B cell (primary cell): Measurements from ENCODE around the gene RGR. TPM values are rescaled to one million over a fixed set of nuclear protein-coding genes. Genes with fewer than 3 reads are reported as not detected.

Experiments
- ATAC-seq: fragments of 200-7000 bp; cut with Tn5 transposase; one replicate; pipeline ENCODE4 v1.10.0; 2021; ENCODE audit warnings: low read depth, mild to moderate bottlenecking, moderate number of reproducible peaks, moderate library complexity
- CTCF ChIA-PET: fragments of 350-600 bp; sonication (Branson Sonifier 250); formaldehyde crosslinking; loops from one replicate; lab custom pipeline; 2021; ENCODE audit warnings: antibody characterized with exemption, inconsistent platforms; lab: Charles Lee
- POLR2A ChIA-PET: fragments of 350-600 bp; sonication (Branson Sonifier 250); formaldehyde crosslinking; loops from one replicate; lab custom pipeline; 2021; ENCODE audit warnings: antibody characterized with exemption; lab: Charles Lee
- DNase-seq: peaks from one replicate; pipeline ENCODE4 v3.0.0; 2013
- H2AFZ ChIP-seq: 2 replicates; pipeline ENCODE4 v1.6.1; 2012; ENCODE audit warnings: mild to moderate bottlenecking, low read depth, low read length; ENCODE audit not compliant: insufficient read depth, poor library complexity, severe bottlenecking
- H3K27ac ChIP-seq, 2 donors: 1 replicate in 1 of 2; 2 replicates in 1 of 2; pipeline ENCODE4 v1.5.1; 2012 to 2013; ENCODE audit warnings: low read length in 2 of 2, mild to moderate bottlenecking in 2 of 2, moderate library complexity in 1 of 2
- H3K27me3 ChIP-seq, 4 experiments: fragments of 200-600 bp in 1 of 4; sonication (generic) in 1 of 4; replicated peaks in 1 of 4; 1 replicate in 2 of 4; 2 replicates in 2 of 4; pipeline versions ENCODE4 v1.6.1 to v1.7.0; 2013 to 2016; ENCODE audit warnings: low read length in 3 of 4, mild to moderate bottlenecking in 2 of 4, mixed read lengths in 1 of 4, moderate library complexity in 1 of 4; ENCODE audit not compliant: insufficient read depth in 4 of 4, control insufficient read depth in 3 of 4; ENCODE audit errors: control extremely low read depth in 1 of 4
- H3K36me3 ChIP-seq, 2 experiments: replicated peaks in 1 of 2; 1 replicate in 1 of 2; 2 replicates in 1 of 2; pipeline versions ENCODE4 v1.6.1 to v1.7.1; 2013; ENCODE audit warnings: low read length in 1 of 2; ENCODE audit not compliant: insufficient read depth in 2 of 2, control insufficient read depth in 1 of 2; ENCODE audit errors: control extremely low read depth in 1 of 2, extremely low read depth in 1 of 2
- H3K4me1 ChIP-seq, 2 donors: fragments of 200-600 bp in 1 of 2; sonication (generic) in 1 of 2; 1 replicate in 1 of 2; 2 replicates in 1 of 2; pipeline versions ENCODE4 v1.5.1 to v1.6.1; 2013 to 2017; ENCODE audit warnings: low read length in 2 of 2; ENCODE audit not compliant: control insufficient read depth in 2 of 2, insufficient read depth in 2 of 2
- H3K4me2 ChIP-seq: replicated peaks from 2 replicates; pipeline ENCODE3; 2012; ENCODE audit warnings: mild to moderate bottlenecking, low read depth, low read length; ENCODE audit not compliant: poor library complexity, severe bottlenecking
- H3K4me3 ChIP-seq, 5 experiments: fragments of 200-600 bp in 1 of 5; sonication (generic) in 1 of 5; 1 replicate in 3 of 5; 2 replicates in 2 of 5; pipeline versions ENCODE4 v1.5.1 to v1.7.0; 2011 to 2016; ENCODE audit warnings: low read length in 4 of 5, mild to moderate bottlenecking in 4 of 5, low read depth in 2 of 5, control low read depth in 1 of 5, moderate library complexity in 1 of 5; ENCODE audit not compliant: insufficient read depth in 1 of 5; ENCODE audit errors: control extremely low read depth in 1 of 5, extremely low read depth in 1 of 5
- H3K79me2 ChIP-seq: fragments of 200-600 bp; sonication (generic); one replicate; pipeline ENCODE4 v1.6.0; 2016; ENCODE audit warnings: low read length; ENCODE audit not compliant: control insufficient read depth, insufficient read depth
- H3K9ac ChIP-seq: fragments of 200-600 bp; sonication (generic); 2 replicates; pipeline ENCODE4 v1.6.1; 2017; ENCODE audit warnings: mild to moderate bottlenecking, low read length, moderate library complexity
- H3K9me3 ChIP-seq, 3 donors: one replicate each; pipeline versions ENCODE4 v1.6.1 to v1.7.1; 2013; ENCODE audit warnings: low read length in 2 of 3; ENCODE audit not compliant: control insufficient read depth in 2 of 3, insufficient read depth in 1 of 3; ENCODE audit errors: control extremely low read depth in 1 of 3
- H4K20me1 ChIP-seq: 2 replicates; pipeline ENCODE4 v1.6.0; 2012; ENCODE audit warnings: mild to moderate bottlenecking, low read length; ENCODE audit not compliant: insufficient read depth, control insufficient read depth, poor library complexity, severe bottlenecking
- H3K27ac Mint-ChIP-seq: one replicate; pipeline ENCODE4 v1.8.0; 2021; ENCODE audit warnings: mixed read lengths
- H3K27me3 Mint-ChIP-seq: one replicate; pipeline ENCODE4 v1.8.0; 2021; ENCODE audit warnings: mixed read lengths
- H3K4me1 Mint-ChIP-seq: one replicate; pipeline ENCODE4 v1.8.0; 2021; ENCODE audit warnings: mixed read lengths
- H3K4me3 Mint-ChIP-seq: one replicate; pipeline ENCODE4 v1.8.0; 2021; ENCODE audit warnings: mixed read lengths
- H3K9me3 Mint-ChIP-seq: one replicate; pipeline ENCODE4 v1.8.0; 2022; ENCODE audit warnings: mixed read lengths; ENCODE audit not compliant: insufficient read depth
- EZH2 ChIP-seq: IDR thresholded peaks from 2 replicates; pipeline ENCODE4 v1.6.1; 2012; ENCODE audit warnings: borderline replicate concordance, low read depth, mild to moderate bottlenecking, moderate library complexity, low read length; ENCODE audit not compliant: insufficient read depth, poor library complexity, severe bottlenecking
- WGBS: methylation state at CpG from one replicate; pipeline ENCODE4 v1.1.5; 2013; ENCODE audit warnings: missing lambda C conversion rate; ENCODE audit not compliant: insufficient coverage; 5-methylcytosine and 5-hydroxymethylcytosine counted together
- intact Hi-C: fragments of 100-400 bp; cut with micrococcal nuclease; formaldehyde crosslinking; loops from one replicate; pipeline ENCODE4 v1.10.0; 2022
- polyA plus RNA-seq: library from polyadenylated mRNA; depleted of rRNA; stranded (reverse); fragments of >200 nt; gene quantifications from 2 replicates; pipeline ENCODE4 v1.2.3, GENCODE V29; 2012
- total RNA-seq, 2 donors: library from RNA; stranded (reverse); fragments of 120-200 nt in 1 of 2; gene quantifications; 1 replicate in 1 of 2; 2 replicates in 1 of 2; pipeline versions ENCODE4 v1.2.3 to v1.2.4, GENCODE V29; 2013 to 2022
- TF ChIP-seq, protein P1 (sequence below): fragments of 200-600 bp; IDR thresholded peaks from one replicate; pipeline ENCODE4 v1.8.0; 2022; ENCODE audit warnings: antibody characterized with exemption, mild to moderate bottlenecking

RGR gene
- total and polyA plus RNA-seq, 2 donors (not counting 1 experiment from before 2014, with no cell fraction given): not detected

DNA sequence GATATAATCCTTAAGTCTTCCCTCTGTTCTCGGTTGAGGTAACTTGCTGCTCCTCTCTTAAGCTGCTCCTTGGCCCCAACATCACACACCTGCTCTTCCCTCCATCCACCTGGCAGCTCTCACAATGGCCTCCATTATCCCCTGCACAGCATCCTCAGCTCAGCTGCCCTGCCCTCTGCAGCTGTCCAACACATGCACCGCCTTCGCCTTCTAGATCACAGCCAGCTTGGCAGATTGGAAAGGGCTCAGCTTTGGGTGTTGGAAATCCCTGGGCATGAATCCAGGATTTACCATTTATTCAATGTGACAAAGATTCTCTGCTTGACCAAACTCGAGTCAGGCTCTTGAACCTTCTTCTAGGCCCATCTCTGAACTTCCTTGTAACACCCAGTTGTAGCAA lies 20.6 kb downstream of the RGR start:
- no peaks in the 10 kb centered on the region for H3K4me1 ChIP-seq
- no peaks in the 10 kb centered on the region for H4K20me1 ChIP-seq
- 86% methylated on average over 4 of the region's 4 CpGs for WGBS
- Mint-ChIP-seq H3K4me1 (no peaks in the 10 kb centered on the region), H3K27ac (no peak overlapping the region), H3K4me3 (no peak overlapping the region), H3K9me3 (no peaks in the 10 kb centered on the region), H3K27me3 (peaks cover 48% of the 10 kb centered on the region)
- no peaks in the 10 kb centered on the region for H3K36me3 ChIP-seq
- H3K4me2 ChIP-seq: no peak overlapping the region
- no peak overlapping the region for H3K9ac ChIP-seq
- DNase-seq (no peak), ATAC-seq (no peak)
- H3K4me3 ChIP-seq: no peak overlapping the region
- peaks cover 0 to 18% (median 4%) of the 10 kb centered on the region in 4 experiments for H3K27me3 ChIP-seq
- ChIA-PET POLR2A (no interaction called here), CTCF (interaction anchor here (0.9 to 10.7 kb wide), 6 partner anchors 10 to 273 kb away, joined by 3 to 267 read pairs (median 4); no protein-coding TSS in a partner anchor)
- intact Hi-C loops: loop anchor here (2.0 kb wide), 1 partner anchor 109 kb away; no protein-coding TSS in a partner anchor
- H3K79me2 ChIP-seq: no peaks in the 10 kb centered on the region
- H2AFZ ChIP-seq: no peak overlapping the region
- H3K9me3 ChIP-seq: no peaks in the 10 kb centered on the region
- no peak for TF ChIP-seq EZH2
- TF ChIP-seq, protein P1, sequence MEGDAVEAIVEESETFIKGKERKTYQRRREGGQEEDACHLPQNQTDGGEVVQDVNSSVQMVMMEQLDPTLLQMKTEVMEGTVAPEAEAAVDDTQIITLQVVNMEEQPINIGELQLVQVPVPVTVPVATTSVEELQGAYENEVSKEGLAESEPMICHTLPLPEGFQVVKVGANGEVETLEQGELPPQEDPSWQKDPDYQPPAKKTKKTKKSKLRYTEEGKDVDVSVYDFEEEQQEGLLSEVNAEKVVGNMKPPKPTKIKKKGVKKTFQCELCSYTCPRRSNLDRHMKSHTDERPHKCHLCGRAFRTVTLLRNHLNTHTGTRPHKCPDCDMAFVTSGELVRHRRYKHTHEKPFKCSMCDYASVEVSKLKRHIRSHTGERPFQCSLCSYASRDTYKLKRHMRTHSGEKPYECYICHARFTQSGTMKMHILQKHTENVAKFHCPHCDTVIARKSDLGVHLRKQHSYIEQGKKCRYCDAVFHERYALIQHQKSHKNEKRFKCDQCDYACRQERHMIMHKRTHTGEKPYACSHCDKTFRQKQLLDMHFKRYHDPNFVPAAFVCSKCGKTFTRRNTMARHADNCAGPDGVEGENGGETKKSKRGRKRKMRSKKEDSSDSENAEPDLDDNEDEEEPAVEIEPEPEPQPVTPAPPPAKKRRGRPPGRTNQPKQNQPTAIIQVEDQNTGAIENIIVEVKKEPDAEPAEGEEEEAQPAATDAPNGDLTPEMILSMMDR: no peak
- no peak overlapping the region for H3K27ac ChIP-seq

DNA sequence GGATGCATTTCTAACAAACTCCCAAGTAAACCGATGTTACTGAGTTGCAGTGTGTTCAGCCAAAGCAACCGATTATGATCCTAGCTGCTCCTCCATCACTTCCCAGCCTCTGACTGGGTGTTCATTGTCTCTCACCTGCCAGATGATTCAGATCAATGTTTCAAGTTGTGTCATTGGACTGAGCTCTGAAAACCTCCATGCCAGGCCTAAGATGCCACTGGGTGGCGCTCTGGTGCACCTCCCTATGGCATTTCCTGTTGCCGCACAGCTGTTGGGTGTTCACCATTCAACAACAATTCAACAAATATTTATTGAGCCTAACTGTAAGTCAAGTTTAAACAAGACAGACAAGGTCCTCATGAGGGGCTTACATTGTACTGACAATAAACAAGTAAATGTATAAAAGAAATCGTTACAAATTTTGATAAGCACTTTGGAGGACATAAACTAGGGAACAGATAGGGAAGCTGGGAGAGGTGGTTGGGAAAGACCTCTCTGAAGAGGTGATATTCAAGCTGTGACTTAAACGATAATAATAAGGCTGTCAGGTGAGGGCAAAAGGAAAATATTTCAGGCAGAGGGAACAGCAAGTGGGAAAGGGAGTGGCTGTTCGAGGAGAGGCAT lies 22.8 kb downstream of the RGR start:
- ChIA-PET CTCF (interaction anchor here (0.9 to 10.7 kb wide), 6 partner anchors 9 to 271 kb away, joined by 3 to 267 read pairs (median 6); partner anchors contain the start of gene CCSER2), POLR2A (no interaction called here)
- Mint-ChIP-seq H3K27me3 (peaks cover 45% of the 10 kb centered on the region), H3K27ac (no peak overlapping the region), H3K4me3 (no peak overlapping the region), H3K4me1 (no peaks in the 10 kb centered on the region), H3K9me3 (no peaks in the 10 kb centered on the region)
- Histone ChIP-seq H4K20me1 (no peaks in the 10 kb centered on the region), H2AFZ (no peak overlapping the region), H3K4me2 (no peak overlapping the region), H3K36me3 (no peaks in the 10 kb centered on the region), H3K27ac (no peak overlapping the region), H3K79me2 (no peaks in the 10 kb centered on the region), H3K9me3 (no peaks in the 10 kb centered on the region), H3K4me1 (no peaks in the 10 kb centered on the region), H3K9ac (no peak overlapping the region), H3K4me3 (no peak overlapping the region), H3K27me3 (peaks cover 0 to 6% (median 3%) of the 10 kb centered on the region in 4 experiments)
- TF ChIP-seq, protein P1: peak; percentile 44
- no peak for TF ChIP-seq EZH2
- 55% methylated on average over 6 of the region's 7 CpGs for WGBS
- ATAC-seq (no peak), DNase-seq (peak; percentile 22)
- intact Hi-C loops: no loop called here
